ENCODE data around the gene TMEM42. TPM values are rescaled to one million over a fixed set of nuclear protein-coding genes. Genes with fewer than 3 reads are reported as not detected.
"Not testable (repeated sequence)": the region's sequence is repeated elsewhere in the genome, so short reads cannot be mapped to it uniquely, and the experiment has no call there.

The TMEM42 gene
- 10.2 and 11.3 TPM in 2 replicates for total RNA-seq

DNA sequence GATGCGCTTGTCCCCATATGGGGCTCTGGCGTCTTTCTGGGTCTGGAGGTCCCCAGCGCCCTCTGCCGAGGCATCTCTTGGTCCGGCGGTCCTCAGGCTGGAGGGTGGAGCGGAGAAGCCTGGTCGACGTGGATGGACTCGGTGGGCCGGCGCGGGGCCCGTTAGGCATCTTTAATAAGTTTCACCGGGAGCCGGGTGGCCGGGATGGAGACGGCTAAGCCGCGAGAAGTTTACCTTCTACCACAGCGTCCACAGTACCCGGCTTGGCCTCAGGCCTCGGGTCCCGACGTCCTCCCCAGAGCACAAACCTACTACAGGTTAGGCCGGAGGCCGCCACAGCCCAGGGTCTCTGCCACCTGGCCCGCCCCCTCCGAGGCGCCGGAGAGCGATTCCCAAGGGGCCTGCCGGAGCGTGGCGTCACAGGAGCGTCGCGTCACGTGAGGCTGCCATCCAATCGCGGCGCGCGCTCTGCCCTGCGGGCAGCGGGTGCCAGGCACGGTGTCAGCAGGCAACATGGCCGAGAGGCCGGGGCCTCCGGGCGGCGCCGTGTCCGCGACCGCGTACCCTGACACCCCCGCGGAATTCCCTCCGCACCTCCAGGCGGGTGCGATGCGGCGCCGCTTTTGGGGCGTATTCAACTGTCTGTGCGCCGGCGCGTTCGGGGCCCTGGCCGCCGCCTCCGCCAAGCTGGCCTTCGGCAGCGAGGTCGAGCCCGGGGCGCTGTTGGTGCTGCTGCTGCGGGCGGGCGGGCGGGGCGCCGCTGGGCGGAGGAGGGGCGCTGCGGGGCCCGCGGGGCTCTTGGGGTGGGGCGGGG, at the start of gene TMEM42:
TMEM42 (plus strand) TSS at position 501 of the 814 bp plus-strand sequence; CDS start at position 514, 13 bp downstream.
- peak; percentile 80 for DNase-seq (ENCODE audit: low read depth, low spot score)

DNA sequence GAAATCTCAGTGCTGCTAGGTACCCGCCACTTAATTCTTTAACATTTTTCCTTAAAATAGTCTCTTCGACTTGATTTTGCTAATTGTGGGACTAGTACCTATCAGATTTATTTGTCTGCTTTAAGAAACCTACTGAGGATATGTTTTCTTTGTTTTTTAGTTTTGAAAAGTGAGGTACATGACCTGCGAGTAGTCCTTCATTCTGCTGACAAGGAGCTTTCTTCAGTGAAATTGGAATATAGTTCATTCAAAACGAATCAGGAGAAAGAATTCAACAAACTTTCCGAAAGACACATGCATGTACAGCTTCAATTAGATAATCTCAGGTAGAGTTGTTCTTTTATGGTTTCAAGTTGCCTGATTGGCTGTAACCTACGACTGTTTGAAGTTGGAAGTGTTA, 47.0 kb upstream of the TMEM42 start:
- DNase-seq (ENCODE audit: low read depth, low spot score): no peak

DNA sequence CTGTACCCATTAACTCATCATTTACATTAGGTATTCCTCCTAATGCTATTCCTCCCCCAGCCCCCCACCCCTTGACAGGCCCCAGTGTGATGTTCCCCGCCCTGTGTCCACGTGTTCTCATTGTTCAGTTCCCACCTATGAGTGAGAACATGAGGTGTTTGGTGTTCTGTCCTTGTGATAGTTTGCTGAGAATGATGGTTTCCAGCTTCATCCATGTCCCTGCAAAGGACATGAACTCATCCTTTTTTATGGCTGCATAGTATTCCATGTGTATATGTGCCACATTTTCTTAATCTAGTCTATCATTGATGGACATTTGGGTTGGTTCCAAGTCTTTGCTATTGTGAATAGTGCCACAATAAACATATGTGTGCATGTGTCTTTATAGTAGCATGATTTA, 45.4 kb upstream of the TMEM42 start:
- DNase-seq (ENCODE audit: low read depth, low spot score): not testable (repeated sequence)

DNA sequence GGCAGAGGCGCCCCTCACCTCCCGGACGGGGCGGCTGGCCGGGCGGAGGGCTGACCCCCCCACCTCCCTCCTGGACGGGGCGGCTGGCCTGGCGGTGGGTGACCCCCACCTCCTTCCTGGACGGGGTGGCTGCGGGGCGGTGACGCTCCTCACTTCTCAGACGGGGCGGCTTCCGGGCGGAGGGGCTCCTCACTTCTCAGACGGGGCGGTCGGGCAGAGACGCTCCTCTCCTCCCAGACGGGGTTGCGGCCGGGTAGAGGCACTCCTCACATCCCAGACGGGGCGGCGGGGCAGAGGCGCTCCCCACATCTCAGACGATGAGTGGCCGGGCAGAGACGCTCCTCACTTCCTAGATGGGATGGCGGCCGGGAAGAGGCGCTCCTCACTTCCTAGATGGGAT, 40.5 kb upstream of the TMEM42 start:
- DNase-seq (ENCODE audit: low read depth, low spot score): not testable (repeated sequence)

DNA sequence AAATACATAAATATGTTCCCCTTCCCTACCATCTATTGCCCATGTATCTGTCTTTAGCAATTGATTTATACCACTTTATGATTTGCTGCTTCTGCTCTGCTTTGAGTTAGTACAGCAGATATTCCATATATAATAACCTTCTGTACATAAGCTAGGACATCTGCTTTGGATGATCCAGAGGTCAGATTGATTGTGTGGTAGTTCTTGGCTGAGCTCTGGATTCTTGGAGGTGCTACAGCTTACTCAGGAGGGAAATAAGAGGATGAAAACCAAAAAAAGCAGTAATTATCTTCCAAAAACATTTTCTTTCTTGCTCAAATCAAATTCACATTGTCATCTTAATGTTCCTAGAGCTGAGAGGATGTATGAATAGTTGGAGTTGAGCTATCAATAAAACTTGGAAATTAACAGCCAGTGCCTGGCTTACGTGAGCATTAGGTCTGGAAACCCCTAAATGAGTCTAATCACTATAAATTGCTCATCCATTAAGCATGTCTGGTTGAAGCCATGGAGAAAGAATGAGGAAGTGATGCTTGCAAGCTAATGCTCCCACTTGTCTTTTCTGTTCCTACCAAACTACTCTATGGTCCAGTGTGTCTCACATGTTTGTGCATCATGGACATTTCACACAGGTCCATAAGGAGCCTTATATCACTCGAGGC, 36.3 kb upstream of the TMEM42 start:
- DNase-seq (ENCODE audit: low read depth, low spot score): no peak

DNA sequence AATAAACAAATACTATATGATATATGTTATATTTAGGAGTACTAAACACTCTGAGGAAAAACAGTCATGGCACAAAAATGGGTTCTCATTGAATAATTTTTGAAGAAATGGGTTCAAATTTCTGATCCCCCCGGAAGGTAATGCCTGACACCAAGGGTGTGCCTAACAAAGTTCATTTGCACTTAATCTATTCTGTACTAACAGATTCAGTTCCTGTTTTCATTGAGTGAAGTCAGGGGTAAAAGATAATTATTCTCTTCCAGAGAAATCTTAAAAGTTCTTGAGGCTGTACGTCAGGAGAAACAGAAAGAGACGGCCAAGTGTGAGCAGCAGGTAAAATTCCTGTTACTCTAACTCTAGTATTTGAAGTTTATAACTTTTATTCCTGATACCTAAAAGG, 34.5 kb upstream of the TMEM42 start:
- DNase-seq (ENCODE audit: low read depth, low spot score): no peak

DNA sequence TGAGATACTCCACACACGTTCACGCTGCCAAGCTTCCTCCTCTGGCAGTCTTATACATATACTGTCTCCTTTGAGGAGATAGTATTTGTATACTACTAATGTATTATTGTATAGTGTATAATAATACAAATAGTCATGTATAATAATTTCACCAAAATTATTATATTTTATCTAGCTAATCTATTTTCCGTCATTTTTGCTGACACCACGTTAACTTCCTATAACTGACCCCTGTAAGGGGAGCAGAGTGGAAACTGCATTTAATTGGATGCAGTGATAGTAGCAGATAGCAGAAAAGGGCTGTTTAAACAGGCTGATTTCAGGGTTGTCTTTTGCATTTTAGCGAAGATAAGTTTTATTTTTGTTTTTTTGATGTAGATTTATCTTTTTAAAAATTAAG, 30.5 kb upstream of the TMEM42 start:
- DNase-seq (ENCODE audit: low read depth, low spot score): no peak

DNA sequence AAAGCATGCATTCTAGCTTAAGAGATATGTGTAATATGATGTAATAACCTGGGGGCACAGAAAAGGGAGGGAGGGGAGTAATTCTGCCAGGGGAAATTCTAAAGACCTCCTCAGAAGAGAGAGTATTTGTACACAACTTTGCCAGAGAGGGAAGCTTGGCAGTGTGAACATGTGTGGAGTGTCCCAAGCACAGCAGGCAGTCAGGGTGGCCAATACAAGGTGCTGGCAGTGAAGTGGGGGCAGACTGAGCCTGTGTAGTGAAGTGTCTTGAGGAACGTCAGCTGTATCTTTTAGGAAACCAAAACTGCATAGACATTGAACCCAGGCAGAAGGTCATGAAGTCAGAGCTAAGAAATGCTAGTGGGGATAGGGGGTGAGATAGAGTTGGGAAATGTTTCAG, 29.7 kb upstream of the TMEM42 start:
- no peak for DNase-seq (ENCODE audit: low read depth, low spot score)

DNA sequence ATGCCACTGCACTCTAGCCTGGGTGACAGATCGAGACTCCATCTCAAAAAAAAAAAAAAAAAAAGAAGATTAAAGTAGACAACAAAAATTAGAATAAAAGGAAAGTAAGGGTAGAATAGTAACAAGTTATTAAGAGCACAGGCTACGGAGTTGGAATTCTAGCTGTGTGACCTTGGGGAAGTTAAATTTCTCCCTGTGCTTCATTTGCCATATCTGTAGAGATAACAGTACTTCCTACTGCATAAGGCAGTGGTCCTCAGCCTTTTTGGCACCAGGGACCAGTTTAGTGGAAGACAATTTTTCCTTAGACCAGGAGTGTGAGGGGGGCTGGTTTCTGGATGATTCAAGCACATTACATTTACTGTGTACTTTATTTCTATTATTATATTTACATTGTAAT, 28.7 kb upstream of the TMEM42 start:
- no peak for DNase-seq (ENCODE audit: low read depth, low spot score)

DNA sequence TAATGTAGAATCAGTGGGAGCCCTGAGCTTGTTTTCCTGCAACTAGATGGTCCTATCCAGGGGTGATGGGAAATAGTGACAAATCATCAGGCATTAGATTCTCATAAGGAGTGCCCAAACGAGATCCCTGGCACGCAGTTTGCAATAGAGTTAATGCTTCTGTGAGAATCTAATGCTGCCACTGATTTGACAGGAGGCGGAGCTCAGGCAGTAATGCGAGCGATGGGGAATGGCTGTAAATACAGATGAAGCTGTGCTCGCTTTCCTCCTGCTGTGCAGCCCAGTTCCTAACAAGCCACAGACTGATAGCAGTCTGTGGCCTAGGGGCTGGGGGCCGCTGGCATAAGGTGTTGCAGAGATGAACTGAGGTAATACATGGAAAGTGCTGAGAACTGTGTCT, 28.3 kb upstream of the TMEM42 start:
- DNase-seq (ENCODE audit: low read depth, low spot score): no peak

DNA sequence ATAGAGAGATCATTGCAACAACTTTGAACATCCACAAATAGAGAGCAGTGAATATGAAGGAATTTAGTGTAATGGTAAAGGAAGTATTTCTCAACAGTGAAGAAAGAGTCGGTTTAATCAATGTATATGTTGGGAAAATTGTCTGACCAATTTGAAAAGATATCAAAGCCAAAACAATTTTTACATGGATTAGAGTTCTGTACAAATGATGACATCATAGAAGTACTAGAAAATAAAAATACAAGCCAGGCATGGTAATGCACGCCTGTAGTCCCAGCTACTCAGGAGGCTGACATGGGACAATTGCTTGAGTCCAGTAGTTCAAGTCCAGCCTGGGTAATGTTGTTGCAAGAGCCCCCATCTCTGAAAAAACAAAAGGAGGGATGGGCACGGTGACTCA, 26.0 kb upstream of the TMEM42 start:
- no peak for DNase-seq (ENCODE audit: low read depth, low spot score)

DNA sequence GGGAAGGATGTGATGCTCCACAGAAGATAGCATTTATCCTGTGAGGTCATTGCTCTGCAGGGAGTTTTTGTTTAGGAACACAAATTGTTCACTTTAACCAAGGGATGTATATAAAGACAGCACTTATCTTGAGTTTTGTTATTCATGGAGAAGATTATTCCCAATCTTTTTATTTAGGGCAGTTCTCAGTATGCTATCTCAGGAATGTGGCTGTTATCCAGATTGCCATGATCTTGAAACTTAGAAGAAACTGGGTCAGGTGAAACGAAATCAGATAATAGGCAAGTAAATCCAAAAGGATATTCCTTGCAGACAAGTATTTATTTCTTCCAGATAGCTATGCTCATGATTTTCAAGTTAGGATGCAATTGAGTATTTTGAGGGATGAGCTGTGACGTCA, 19.3 kb upstream of the TMEM42 start:
- DNase-seq (ENCODE audit: low read depth, low spot score): no peak

DNA sequence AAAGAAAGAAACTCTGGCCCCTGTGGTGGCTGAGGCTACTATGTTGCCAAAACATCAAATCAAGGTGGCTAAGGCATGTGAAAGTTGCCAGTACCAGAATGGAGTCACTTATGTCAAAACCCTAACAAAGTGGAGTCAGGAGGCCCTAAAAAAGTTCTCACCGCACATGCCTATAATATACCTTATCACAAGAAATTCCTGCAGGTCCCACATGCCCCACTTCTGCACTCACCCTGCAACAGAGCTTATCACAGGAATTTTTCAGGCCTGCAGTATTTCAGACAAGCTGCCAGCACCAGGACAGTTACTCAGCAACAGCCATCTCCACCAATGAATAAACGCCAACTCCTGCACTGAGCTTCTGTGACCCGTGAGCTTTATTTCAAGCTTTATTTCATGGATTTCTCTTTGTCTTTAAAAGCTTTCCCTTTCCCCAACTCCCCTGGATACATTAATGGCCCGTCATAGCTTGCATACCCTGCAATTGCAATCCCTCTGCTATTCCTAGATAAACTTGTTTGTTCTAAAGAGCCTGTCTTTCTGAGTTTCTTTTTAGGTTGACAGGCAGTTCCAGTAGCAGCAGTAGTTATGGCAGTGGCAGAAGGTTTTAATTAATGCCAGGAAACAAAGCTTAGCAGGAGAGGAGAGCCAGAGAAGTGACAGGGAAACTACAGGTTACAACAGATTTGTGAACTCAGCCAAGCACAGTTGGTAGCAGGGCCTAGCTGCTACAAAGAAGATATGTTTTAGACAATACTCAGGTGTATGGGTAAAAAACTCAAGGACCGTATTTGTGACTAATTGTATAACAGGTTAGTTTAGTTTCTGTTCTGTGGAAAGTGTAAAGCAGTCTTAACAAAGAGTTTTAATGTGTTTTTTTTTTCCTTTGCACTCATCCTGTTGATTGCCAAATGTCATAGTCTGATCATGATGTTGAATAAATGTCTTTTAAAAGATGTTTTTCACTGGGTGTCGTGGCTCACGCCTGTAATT, 15.9 kb upstream of the TMEM42 start:
- DNase-seq (ENCODE audit: low read depth, low spot score): no peak

DNA sequence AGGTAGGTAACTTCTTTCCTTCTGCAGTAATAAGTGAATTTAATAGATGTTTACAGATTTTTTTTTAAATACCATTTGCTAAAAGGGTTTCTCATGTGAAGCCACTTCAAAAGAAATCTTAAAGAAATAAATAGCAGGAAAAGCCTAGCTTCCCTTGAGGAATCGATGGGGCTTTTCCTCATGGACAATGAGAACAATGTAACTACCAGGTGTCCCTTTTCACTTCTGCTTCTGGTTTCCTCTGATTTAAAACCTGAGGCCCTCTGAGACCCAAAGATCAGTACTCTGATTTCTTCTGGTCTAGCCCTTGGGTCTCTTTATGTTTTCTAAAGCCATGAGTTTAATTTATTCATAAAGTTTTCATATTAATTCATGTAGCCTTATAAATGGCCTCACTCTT, 13.1 kb upstream of the TMEM42 start:
- no peak for DNase-seq (ENCODE audit: low read depth, low spot score)

DNA sequence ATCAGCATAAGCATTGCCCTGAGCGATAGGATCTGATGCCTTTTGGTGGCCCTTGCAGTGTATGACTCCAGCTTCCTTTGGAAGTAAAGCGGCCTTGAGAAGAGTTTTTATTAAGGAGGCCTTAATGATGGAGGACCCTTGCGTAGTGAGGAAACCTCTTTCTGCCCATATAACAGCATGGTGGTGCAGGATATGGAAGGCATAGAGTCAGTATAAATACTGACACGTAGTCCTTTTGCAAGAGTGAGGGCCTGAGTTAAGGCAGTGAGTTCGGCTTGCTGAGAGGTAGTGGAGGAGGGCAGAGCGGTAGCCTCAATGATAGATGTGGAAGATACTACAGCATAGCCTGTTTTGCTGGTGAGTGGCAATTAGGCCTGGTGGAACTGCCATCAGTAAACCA, 5.0 kb upstream of the TMEM42 start:
- DNase-seq (ENCODE audit: low read depth, low spot score): not testable (repeated sequence)

DNA sequence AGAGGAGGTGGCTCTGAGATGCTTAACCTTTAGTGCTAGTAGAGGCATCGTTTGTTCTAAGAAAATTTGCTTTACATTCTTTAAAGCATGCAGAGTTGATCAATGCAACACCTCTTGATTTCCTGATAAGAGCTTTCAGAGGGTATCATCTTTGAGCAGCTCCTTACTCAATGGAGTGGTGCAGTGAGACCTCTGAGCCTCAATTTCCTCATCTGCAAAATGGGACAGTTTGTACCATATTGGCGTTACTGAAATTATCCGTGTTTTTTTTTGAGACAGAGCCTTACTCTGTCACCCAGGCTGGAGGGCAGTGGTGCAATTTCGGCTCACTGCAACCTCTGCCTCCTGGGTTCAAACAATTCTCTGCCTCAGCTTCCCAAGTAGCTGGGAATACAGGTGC, 1.6 kb upstream of the TMEM42 start:
- DNase-seq (ENCODE audit: low read depth, low spot score): no peak

DNA sequence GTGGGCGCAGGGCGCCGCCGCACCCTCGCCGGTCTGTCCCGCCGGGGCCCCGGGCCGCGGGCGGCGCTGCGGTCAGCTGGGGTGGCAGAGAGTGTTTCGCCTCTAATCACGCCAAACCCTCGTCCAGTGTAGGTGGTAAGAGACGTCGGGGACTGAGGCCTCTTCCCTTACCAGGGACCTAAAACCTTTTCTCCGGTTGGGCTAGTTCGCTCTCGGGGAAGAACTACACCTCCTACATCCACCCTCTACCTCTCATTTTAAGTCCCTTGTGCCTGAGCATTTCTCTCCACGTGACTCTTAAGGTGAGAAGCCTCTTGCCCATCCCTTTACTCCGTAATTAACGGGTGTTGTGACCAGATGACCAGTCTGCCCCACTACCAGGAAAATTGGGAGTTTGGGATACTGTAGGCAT, 520 bp downstream of the TMEM42 start:
- no peak for DNase-seq (ENCODE audit: low read depth, low spot score)

DNA sequence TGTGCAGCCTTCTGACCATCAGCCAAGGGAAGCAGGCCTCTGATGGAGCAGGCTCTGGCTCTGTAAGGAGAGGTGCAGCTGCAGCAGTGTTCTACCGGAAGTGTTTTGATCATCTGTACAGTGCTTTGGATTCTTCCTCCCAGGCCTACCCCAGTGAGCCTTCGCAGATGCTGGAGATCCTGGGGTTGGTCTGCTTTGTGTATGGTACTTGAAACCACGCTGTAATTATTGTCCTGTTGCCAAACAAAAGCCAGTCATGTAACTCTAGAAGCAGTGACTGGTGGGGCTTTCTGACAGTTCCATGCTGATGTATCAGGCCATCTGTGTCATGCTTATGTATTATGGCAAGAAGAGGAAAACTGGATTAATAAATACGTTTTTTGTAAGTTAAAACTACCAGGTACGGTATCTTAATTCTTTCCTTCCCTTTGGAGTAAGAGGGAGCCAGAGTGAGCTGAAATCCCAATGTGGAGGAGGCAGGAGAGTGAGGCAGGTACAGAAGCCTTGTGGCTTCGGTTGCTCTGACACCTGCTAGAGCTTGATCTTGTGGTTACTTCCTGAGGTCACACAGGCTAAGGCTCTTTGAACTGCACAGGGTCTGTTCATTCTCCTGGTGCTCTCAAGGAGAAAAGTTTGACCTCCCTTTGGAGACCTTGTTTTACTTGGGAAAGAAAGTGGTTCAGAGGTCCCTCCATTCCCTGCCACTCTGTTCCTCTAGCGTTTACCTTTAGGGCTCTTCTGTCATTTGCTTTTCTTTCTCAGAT, 3.7 kb downstream of the TMEM42 start:
- DNase-seq (ENCODE audit: low read depth, low spot score): no peak

DNA sequence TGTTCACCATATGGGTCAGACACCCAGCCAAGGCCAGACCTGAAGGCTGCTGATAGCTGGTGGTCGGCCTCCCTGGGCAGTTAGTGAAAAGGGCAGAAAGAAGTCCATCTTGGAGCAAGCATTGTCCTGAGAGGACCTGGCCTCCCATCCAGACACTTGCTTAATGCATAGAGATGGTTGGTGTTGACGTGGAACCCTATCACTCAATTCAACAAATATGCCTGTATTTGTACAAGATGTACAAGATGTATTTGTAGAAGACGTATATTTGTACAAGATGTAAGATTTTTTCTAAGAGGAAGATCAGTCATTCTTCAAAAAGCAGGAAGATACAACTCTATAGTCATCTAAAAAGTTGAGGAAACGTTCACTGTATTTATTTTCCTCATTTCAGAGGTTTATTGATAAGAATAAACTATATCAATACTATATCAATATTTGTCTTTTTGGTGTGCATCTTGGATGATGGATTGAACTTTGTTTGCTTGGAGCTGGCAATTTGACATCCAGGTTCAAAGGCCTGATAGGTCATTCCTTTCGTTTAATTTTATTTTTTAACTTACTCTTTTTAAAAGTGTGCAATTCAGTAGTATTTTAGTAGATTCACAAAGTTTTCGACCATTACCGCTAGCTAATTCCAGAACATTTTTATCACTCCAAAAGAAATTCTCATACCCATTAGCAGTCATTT, 5.9 kb downstream of the TMEM42 start:
- DNase-seq (ENCODE audit: low read depth, low spot score): no peak

DNA sequence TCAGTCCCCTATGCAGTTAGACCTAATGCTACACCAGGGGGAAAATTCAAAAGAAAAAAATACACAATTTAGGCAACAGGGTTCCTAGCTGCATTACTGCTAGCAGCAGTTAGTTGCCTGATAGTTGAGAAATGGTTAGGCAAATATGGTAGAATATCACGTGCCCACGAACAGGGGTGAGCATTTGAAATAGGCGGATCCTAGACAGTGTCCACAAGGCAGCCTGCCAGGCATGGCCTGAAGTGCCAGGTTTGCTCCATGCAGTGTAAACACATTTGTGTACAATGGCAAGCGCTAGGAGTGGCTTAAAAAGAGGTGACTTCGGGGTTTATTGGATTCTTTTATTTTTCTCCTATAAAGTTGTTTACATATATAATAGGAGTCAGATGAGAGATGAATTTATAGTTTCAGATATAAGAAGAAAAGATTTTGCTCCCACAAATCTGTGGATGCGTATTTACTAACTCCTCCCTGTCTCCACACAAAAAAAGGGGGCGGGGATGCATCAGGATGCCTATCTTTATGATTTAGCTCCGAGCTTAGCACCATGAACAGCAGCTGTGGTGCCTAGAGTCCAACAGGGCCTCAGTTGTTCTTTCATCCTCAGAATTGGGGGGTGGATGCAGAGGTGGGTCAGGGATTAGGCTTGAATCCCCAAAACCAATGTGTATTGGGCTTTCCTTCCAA, 8.8 kb downstream of the TMEM42 start:
- DNase-seq (ENCODE audit: low read depth, low spot score): no peak
